Measurements from ENCODE around the gene REPIN1. TPM values are rescaled to one million over a fixed set of nuclear protein-coding genes. Genes with fewer than 3 reads are reported as not detected.

Gene REPIN1
- total and polyA plus RNA-seq, 9 donors = 39.5 to 88.6 (median 75.9) TPM

GRCh38 chr7:150420987-150421674 lies 52.5 kb downstream of the REPIN1 start:
- DNase-seq = peak; percentile 82
- Histone ChIP-seq H3K27ac (ENCODE audit: low read length) (no peak overlapping the region), H3K27me3 (ENCODE audit: control insufficient read depth, insufficient read depth, low read length) (no peaks in the 10 kb centered on the region), H3K36me3 (ENCODE audit: control insufficient read depth, insufficient read depth, low read length) (no peaks in the 10 kb centered on the region), H3K4me1 (ENCODE audit: control insufficient read depth, insufficient read depth, low read length) (peaks cover 2% of the 10 kb centered on the region), H3K9me3 (replicated peaks; ENCODE audit: control insufficient read depth, low read depth, low read length) (no peaks in the 10 kb centered on the region), H3K4me3 (ENCODE audit: low read length) (no peak overlapping the region)
- whole genome bisulfite sequencing (ENCODE audit: insufficient coverage) = 10% methylated on average over 26 of the region's 27 CpGs

- peaks cover 2% of the 10 kb centered on the region for H3K4me1 ChIP-seq (ENCODE audit: control insufficient read depth, insufficient read depth, low read length)
- H3K27ac ChIP-seq (ENCODE audit: low read length) = no peak overlapping the region
- H3K9me3 ChIP-seq (replicated peaks; ENCODE audit: control insufficient read depth, low read depth, low read length) = no peaks in the 10 kb centered on the region
- WGBS (ENCODE audit: insufficient coverage) = 81% methylated on average over 10 of the region's 17 CpGs
- no peaks in the 10 kb centered on the region for H3K36me3 ChIP-seq (ENCODE audit: control insufficient read depth, insufficient read depth, low read length)
- no peak for DNase-seq
- no peaks in the 10 kb centered on the region for H3K27me3 ChIP-seq (ENCODE audit: control insufficient read depth, insufficient read depth, low read length)
- H3K4me3 ChIP-seq (ENCODE audit: low read length) = no peak overlapping the region
Observed at GRCh38 chr7:150421831-150422230, 53.2 kb downstream of the REPIN1 start.

Other genes starting within 250 kb of the REPIN1 start
- gene LRRC61, start 45.5 kb upstream of the REPIN1 start, total RNA-seq = 3.6 TPM
- gene LRRC61, start 45.5 kb upstream of the REPIN1 start, polyA plus RNA-seq (ENCODE audit: insufficient read depth in 1 of 8, insufficient read length in 8 of 8, low replicate concordance in 1 of 8) = 10 to 100 TPM in 1 of 8 donors, 1 to 10 TPM in 7; 4.7 to 11.9 (median 7.9) TPM
- 1.9 TPM for gene ACTR3C, start 45.3 kb upstream of the REPIN1 start, total RNA-seq
- gene ACTR3C, start 45.3 kb upstream of the REPIN1 start, polyA plus RNA-seq (ENCODE audit: insufficient read depth in 1 of 8, insufficient read length in 8 of 8, low replicate concordance in 1 of 8) = 1 to 10 TPM in 5 of 8 donors, under 1 TPM in 3; 0.36 to 2.4 (median 1.3) TPM
- gene RARRES2, start 27.2 kb upstream of the REPIN1 start, total RNA-seq = 43.4 TPM
- 10 to 100 TPM; 40.2 to 85.1 (median 57.6) TPM for gene RARRES2, start 27.2 kb upstream of the REPIN1 start, polyA plus RNA-seq (ENCODE audit: insufficient read depth in 1 of 8, insufficient read length in 8 of 8, low replicate concordance in 1 of 8)
- 6.2 TPM for gene ZNF775, start 10.5 kb downstream of the REPIN1 start, total RNA-seq
- gene ZNF775, start 10.5 kb downstream of the REPIN1 start, polyA plus RNA-seq (ENCODE audit: insufficient read depth in 1 of 8, insufficient read length in 8 of 8, low replicate concordance in 1 of 8) = 1 to 10 TPM; 5.4 to 8.0 (median 6.6) TPM
- 4.9 TPM for gene GIMAP8, start 81.8 kb downstream of the REPIN1 start, total RNA-seq
- 1 to 10 TPM; 6.4 to 7.9 (median 7.1) TPM for gene GIMAP8, start 81.8 kb downstream of the REPIN1 start, polyA plus RNA-seq (ENCODE audit: insufficient read depth in 1 of 8, insufficient read length in 8 of 8, low replicate concordance in 1 of 8)
- gene GIMAP7, start 146.1 kb downstream of the REPIN1 start, total RNA-seq = 5.9 TPM
- 10 to 100 TPM in 7 of 8 donors, 1 to 10 TPM in 1; 9.0 to 12.8 (median 11.1) TPM for gene GIMAP7, start 146.1 kb downstream of the REPIN1 start, polyA plus RNA-seq (ENCODE audit: insufficient read depth in 1 of 8, insufficient read length in 8 of 8, low replicate concordance in 1 of 8)
- 23.4 TPM for gene GIMAP4, start 198.6 kb downstream of the REPIN1 start, total RNA-seq
- 10 to 100 TPM; 17.7 to 26.9 (median 20.6) TPM for gene GIMAP4, start 198.6 kb downstream of the REPIN1 start, polyA plus RNA-seq (ENCODE audit: insufficient read depth in 1 of 8, insufficient read length in 8 of 8, low replicate concordance in 1 of 8)